ENCODE data around the gene SLC40A1. TPM values are rescaled to one million over a fixed set of nuclear protein-coding genes. Genes with fewer than 3 reads are reported as not detected.

Gene SLC40A1
- total and polyA plus RNA-seq, 5 experiments from 2014 or later = 18.2 to 40.3 (median 33.8) TPM

DNA sequence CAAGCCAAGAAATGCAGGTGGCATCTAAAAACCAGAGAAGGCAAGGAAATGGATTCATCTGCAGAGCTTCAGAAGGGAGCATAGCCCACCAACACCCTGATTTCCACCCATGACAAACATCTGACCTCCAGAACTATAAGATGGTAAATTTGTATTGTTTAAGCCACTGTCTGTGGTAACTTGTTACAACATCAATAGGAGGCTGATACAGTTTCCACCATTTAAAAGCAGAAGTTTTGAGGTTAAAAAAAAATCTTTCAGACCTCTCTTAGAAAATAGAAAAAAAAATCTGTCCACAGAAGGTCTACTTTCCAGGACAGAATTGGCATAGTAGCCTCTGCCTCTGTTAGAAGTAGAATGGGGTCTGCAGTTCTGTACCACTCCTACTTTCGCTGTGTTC lies 37.2 kb downstream of the SLC40A1 start:
- ATAC-seq (no peak), DNase-seq (no peak)
- Mint-ChIP-seq H3K4me1 (no peaks in the 10 kb centered on the region), H3K36me3 (no peaks in the 10 kb centered on the region), H3K27ac (no peak overlapping the region), H3K9me3 (peaks cover 0 to 9% (median 0%) of the 10 kb centered on the region in 9 donors), H3K27me3 (peaks cover 0 to 7% (median 3%) of the 10 kb centered on the region in 5 donors), H3K4me3 (no peak overlapping the region)
- POLR2A ChIA-PET = no interaction called here

DNA sequence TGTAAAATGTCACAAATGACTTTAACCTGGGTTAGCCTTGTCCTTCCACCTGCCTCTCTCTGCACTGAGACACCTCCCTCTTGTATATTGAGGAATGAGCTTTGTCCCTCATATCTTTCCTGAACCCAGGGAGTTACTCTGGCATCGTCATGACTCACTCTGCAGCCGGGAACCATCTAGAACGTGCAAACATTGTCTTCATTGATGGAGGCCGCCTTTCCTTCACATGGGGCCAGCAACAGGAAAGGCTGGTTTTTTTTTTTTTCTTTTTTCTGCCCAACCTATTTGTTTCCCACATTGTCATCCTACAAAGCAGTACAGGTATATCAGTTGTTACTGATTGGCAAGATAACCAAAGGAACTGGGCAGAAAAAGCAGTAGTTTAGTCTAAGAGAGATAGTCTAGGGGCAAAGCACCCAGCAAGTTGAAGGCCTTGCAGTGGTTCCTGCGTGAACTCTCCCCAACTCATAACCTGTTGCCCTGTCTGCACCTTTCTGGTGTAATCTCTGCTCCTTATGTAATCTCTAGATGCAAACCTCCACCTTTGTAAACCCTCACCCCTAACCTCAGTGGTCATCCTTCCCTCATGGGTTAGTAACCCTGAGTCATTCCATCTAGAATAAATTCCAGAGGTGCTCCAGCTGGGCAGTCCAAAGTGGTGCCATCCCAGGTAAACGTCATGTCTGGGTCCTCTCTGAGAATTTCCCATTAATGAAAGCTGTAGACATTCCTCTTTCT lies 38.3 kb downstream of the SLC40A1 start:
- POLR2A ChIA-PET = no interaction called here
- Mint-ChIP-seq H3K27ac (no peak overlapping the region), H3K36me3 (no peaks in the 10 kb centered on the region), H3K27me3 (peaks cover 0 to 7% (median 3%) of the 10 kb centered on the region in 5 donors), H3K4me3 (no peak overlapping the region), H3K4me1 (no peaks in the 10 kb centered on the region), H3K9me3 (peaks cover 0 to 9% (median 0%) of the 10 kb centered on the region in 9 donors)
- DNase-seq = no peak
- no peak for ATAC-seq

DNA sequence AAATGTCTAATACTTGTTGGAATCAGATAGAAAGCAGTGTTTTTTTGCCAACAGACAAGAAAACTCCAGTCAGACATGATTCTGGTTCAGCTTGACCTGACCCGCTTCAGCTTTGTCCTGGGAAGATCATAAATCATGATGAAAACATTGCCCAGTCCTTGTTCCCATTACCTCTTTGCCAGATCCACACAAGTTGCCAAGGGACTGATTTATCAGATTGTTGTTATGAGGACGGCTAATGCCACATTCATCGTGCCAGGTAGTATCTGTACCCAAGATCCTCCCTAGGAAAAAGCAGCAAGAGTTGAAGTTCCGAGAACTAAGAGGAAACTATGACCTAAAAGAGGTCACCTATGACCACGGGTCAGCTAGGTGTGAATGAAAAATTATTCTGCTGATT lies 39.0 kb downstream of the SLC40A1 start:
- H3K9me3 Mint-ChIP-seq = peaks cover 0 to 9% (median 0%) of the 10 kb centered on the region in 9 donors
- no peaks in the 10 kb centered on the region for H3K36me3 Mint-ChIP-seq

DNA sequence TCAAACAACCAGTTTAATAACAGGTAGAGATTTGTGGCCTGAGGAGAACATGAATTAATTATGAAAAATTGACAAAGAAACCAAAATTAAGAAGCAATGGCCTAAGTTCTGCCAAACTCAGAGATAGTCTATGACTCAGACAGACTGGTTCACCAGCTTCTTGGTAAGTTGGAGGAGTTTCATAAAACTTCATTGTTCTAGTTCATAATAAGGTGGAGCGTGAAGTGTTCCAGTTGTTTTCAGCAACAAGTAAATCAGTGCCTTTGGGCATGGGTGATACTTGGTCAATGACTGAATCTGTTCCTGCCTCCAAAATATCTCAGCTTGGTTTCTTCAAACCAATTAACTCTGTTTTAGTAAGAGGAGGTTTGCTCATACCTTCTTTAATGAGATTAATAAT lies 40.0 kb downstream of the SLC40A1 start:
- DNase-seq = no peak

More for the DNA sequence above, 39.0 kb downstream of the SLC40A1 start:
- H3K27ac Mint-ChIP-seq = no peak overlapping the region
- no peak overlapping the region for H3K4me3 Mint-ChIP-seq
- ATAC-seq (no peak), DNase-seq (no peak)
- POLR2A ChIA-PET = no interaction called here
- peaks cover 0 to 7% (median 5%) of the 10 kb centered on the region in 5 donors for H3K27me3 Mint-ChIP-seq
- H3K4me1 Mint-ChIP-seq = no peaks in the 10 kb centered on the region

DNA sequence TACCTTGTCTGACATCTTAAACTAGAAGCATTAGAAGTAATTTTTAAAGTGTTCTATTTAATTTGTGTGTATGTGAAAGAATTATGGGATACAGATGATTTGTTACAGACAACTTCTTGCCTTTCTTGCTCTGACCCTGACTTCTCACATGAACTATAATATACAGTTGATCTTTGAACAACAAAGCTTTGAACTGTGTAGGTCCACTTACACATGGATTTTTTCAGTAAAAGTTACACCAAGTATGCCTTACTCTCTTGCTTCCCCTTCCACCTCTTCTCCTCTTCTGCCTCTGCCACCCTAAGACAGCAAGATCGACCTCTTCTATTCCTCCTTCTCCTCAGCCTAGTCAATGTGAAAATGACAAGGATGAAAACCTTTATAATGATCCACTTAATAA lies 42.2 kb downstream of the SLC40A1 start:
- POLR2A ChIA-PET = no interaction called here
- Mint-ChIP-seq H3K36me3 (no peaks in the 10 kb centered on the region), H3K4me3 (no peak overlapping the region), H3K27ac (no peak overlapping the region), H3K27me3 (peaks cover 0 to 12% (median 4%) of the 10 kb centered on the region in 5 donors), H3K9me3 (peaks cover 0 to 8% (median 0%) of the 10 kb centered on the region in 9 donors), H3K4me1 (no peaks in the 10 kb centered on the region)
- DNase-seq (no peak), ATAC-seq (no peak)

More for the DNA sequence above, 40.0 kb downstream of the SLC40A1 start:
- Mint-ChIP-seq H3K4me1 (no peaks in the 10 kb centered on the region), H3K36me3 (no peaks in the 10 kb centered on the region), H3K4me3 (no peak overlapping the region), H3K9me3 (peaks cover 0 to 9% (median 0%) of the 10 kb centered on the region in 9 donors), H3K27me3 (peaks cover 0 to 11% (median 4%) of the 10 kb centered on the region in 5 donors), H3K27ac (no peak overlapping the region)
- POLR2A ChIA-PET = no interaction called here
- ATAC-seq = no peak

DNA sequence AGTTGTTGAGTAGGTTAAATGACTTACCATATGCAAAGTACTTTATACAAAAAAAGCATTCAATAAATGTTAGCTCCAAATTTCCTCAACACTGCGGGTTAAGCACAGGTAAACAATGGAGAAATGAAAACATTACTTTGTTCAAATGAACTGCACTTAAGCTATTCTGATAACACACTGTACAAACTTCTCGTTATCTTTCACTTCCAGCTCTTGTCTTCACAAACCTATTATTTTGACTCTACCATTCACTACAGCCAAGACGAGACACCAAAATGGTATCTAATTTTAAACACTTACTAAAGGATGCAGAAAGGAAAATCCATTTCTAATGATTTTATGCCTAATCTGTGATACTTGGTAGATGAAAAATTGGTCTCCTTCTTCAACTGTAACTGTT lies 43.8 kb downstream of the SLC40A1 start:
- POLR2A ChIA-PET = no interaction called here
- Mint-ChIP-seq H3K4me1 (no peaks in the 10 kb centered on the region), H3K4me3 (no peak overlapping the region), H3K27me3 (peaks cover 0 to 12% (median 4%) of the 10 kb centered on the region in 5 donors), H3K27ac (no peak overlapping the region), H3K9me3 (no peaks in the 10 kb centered on the region), H3K36me3 (no peaks in the 10 kb centered on the region)
- ATAC-seq (no peak), DNase-seq (no peak)

DNA sequence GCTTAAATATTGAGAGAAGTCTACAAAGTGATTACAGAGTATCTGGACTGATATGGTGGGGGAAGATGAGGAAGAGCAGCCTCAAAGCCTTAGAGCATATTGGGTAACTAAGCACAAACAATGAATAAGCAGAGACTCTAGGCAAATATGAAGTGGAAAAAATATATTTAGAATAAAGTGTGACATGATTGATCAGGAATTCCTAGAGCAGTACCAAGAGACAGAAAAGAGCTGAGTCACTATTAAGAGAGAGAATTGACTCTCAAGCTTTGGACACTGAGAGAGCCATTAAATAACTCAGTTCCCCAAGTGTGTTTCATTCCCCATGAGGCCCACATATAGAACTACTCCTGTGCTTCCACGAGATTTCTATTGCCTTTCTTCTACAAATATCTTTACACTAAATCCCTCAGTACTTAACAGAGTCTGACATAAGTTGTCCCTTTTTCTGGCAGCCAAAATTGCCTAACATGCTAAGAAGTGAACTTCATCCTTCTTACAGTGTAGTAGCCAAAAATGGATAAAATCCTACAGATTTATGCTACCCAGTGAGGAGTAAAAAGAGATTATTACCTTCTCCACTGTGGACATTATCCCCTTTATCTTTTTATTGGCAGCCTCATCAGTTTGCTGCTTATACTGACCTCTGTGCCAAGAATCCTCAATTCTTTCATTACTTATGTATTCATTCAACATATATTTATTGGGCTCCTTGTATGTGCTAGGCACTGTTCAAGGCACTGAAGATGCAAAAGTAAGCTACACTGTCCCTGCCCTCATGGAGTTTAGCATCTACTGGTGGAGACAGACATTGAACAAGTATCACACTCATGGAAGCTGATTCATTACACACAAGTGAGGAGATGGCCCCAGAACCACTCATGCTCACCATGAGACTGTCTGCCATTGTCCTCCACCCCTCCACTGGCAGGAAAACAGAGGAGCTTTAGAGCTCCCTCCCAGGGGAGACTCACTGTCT lies 45.4 kb downstream of the SLC40A1 start:
- ATAC-seq = no peak
- no peak for DNase-seq
- H3K4me1 Mint-ChIP-seq = no peaks in the 10 kb centered on the region
- no peaks in the 10 kb centered on the region for H3K36me3 Mint-ChIP-seq
- no peak overlapping the region for H3K27ac Mint-ChIP-seq
- POLR2A ChIA-PET = no interaction called here
- peaks cover 0 to 2% (median 0%) of the 10 kb centered on the region in 9 donors for H3K9me3 Mint-ChIP-seq
- H3K4me3 Mint-ChIP-seq = no peak overlapping the region
- H3K27me3 Mint-ChIP-seq = peaks cover 0 to 12% (median 7%) of the 10 kb centered on the region in 5 donors

DNA sequence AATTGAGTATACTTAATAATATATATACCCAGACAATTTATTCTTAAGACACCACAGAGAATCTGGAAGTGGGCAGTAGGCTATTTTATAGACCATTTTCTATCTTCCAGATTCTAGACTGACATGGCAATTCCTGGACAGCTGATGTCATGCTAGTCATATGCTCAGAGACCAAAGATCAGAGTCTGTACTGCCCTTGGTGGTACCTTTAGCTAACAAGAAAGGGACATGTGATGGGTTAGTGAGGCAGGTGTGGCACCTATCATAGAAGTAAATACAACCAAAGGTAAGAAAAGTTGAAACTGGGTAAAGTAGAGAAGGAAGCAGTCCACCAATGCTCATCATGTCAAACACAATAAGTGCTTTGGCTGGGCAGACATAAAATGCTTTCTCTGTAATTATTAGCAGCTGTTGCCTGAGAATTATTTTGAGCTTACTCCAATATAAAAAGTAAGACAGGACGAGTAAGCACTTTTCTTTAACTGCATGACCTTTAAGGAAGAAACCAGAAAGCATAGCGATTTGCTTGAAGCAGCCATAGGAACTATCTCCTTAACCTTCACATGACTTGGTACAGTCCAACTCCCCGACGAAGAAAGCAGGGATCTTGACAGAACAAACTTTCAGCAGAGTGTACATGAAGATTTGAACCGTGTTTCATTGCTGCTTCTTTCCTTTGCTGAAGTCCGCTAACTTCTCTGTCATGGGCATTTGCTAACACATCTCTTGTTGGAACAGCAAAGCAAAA lies 47.1 kb downstream of the SLC40A1 start:
- no peak for ATAC-seq
- H3K4me3 Mint-ChIP-seq = peak overlapping the region in 1 of 10 donors; percentile 39

DNA sequence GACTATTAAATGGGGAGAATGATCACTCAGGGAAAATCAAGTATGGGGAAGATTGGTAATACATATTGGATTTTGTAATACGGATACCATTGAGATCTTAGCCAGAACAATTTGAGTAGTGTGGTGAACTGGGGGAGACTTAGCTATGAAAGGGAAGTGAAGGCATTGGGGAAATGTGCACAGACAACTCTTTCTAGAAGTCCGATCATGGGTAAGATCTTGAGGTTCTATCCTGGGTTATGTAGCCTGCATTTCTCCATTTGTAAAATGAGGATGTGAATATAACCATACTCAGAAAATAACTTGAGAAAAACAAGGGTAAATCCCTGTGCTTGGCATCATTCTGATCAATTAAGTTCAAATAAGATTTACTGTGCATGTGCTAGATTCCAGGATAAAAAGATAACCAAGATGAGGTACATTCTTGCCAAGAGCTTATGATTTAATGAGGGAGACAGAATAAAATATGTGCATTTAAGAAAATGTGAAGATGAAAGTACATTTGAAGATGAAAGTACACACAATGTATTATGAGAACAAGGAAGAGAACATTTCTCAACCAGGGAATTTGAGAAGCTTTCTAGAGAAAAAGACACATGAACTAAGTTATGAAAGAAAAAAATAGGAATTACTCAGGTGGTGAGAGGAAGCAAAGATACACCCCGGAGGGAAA lies 49.5 kb downstream of the SLC40A1 start:
- Mint-ChIP-seq H3K4me1 (no peaks in the 10 kb centered on the region), H3K27ac (no peak overlapping the region), H3K27me3 (peaks cover 0 to 11% (median 6%) of the 10 kb centered on the region in 5 donors), H3K4me3 (no peak overlapping the region), H3K9me3 (peaks cover 0 to 2% (median 0%) of the 10 kb centered on the region in 9 donors), H3K36me3 (no peaks in the 10 kb centered on the region)
- ATAC-seq (no peak), DNase-seq (no peak)
- POLR2A ChIA-PET = interaction anchor here (0.6 kb wide), 1 partner anchor 37 kb away, joined by 3 read pairs; no protein-coding TSS in a partner anchor

More for the DNA sequence above, 47.1 kb downstream of the SLC40A1 start:
- Mint-ChIP-seq H3K4me1 (no peaks in the 10 kb centered on the region), H3K27ac (no peak overlapping the region), H3K36me3 (no peaks in the 10 kb centered on the region), H3K9me3 (peaks cover 0 to 2% (median 0%) of the 10 kb centered on the region in 9 donors), H3K27me3 (peaks cover 0 to 10% (median 7%) of the 10 kb centered on the region in 5 donors)
- DNase-seq = no peak
- POLR2A ChIA-PET = no interaction called here

DNA sequence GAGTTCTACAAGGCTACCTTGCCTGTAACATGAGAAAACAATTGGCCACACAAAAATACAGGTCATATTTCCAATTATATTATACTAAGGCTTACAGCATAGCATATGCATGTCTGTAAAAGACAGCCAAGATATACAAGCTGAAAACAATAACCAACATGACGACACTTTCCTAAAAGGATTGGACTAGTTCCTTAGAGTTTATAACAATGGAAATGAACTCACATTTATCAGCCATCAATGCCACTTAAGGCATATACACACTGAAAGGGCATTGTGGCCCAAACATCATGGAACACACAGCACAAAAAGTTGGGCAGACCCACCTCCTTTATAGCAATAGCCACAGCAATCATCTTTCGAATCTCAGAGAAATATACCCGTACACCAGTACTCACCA lies 52.0 kb downstream of the SLC40A1 start:
- POLR2A ChIA-PET = no interaction called here
- ATAC-seq (no peak), DNase-seq (no peak)
- Mint-ChIP-seq H3K4me3 (no peak overlapping the region), H3K4me1 (peaks cover 0 to 2% (median 0%) of the 10 kb centered on the region in 4 donors), H3K27me3 (peaks cover 0 to 7% (median 4%) of the 10 kb centered on the region in 5 donors), H3K27ac (no peak overlapping the region), H3K36me3 (no peaks in the 10 kb centered on the region), H3K9me3 (peaks cover 0 to 2% (median 0%) of the 10 kb centered on the region in 9 donors)

DNA sequence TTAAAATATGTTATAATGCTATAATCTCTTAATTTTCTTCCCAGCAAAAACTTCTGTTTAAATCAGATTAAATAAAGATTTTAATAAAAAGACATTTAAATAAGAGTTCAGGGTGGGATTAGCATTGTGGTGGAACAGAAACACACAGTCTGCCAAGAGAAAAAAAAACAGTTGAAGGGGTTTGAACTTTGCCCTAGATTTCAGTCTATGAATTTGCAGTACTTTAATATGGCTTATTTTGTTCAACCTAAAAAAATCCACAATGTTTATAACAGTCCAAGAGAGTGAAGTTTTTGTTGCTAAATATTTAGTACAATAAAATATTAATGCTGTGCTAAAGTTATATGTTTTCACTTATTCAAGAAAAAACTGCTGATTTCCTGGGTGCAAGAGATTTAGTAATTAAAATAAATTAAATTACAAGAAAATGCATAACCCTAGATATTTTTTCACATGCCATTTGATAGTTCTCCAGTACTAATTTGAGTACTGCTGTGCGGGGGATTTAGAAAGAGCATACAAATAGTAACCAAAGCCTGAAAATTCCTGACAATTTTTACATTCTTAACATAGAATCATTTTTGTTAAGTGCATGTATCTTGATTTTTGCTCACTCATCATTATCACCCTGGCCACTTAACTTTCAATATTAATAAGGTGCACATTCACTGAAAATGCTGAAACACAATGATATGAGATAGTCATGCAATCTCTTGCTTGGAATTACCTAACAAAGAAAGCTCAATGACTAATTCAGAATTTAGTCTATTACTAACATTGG lies 52.6 kb downstream of the SLC40A1 start:
- DNase-seq = no peak
- Mint-ChIP-seq H3K4me1 (peaks cover 0 to 2% (median 0%) of the 10 kb centered on the region in 4 donors), H3K36me3 (no peaks in the 10 kb centered on the region), H3K4me3 (no peak overlapping the region), H3K27ac (no peak overlapping the region), H3K9me3 (peaks cover 0 to 2% (median 0%) of the 10 kb centered on the region in 9 donors), H3K27me3 (peaks cover 0 to 7% (median 4%) of the 10 kb centered on the region in 5 donors)
- POLR2A ChIA-PET = no interaction called here
- ATAC-seq = no peak

Measured in naive thymus-derived CD8-positive, alpha-beta T cell (primary cell).